ENCODE results near the gene TRABD.
"Not testable (repeated sequence)": the region's sequence is repeated elsewhere in the genome, so short reads cannot be mapped to it uniquely, and the experiment has no call there.

The TRABD gene

GRCh38 chr22:50201191-50202129 lies 15.7 kb downstream of the TRABD start:
- DNase-seq (ENCODE audit: low read depth in 2 of 3, low spot score in 2 of 3) = no peak

- DNase-seq (ENCODE audit: low read depth in 2 of 3, low spot score in 2 of 3) = no peak
Measured at GRCh38 chr22:50202130-50202666, 16.5 kb downstream of the TRABD start.

GRCh38 chr22:50203288-50203687 lies 17.6 kb downstream of the TRABD start:
- no peak for DNase-seq (ENCODE audit: low read depth in 2 of 3, low spot score in 2 of 3)

GRCh38 chr22:50204571-50204970 lies 18.9 kb downstream of the TRABD start:
- no peak for DNase-seq (ENCODE audit: low read depth in 2 of 3, low spot score in 2 of 3)

GRCh38 chr22:50204998-50205397 lies 19.3 kb downstream of the TRABD start:
- DNase-seq (ENCODE audit: low read depth in 2 of 3, low spot score in 2 of 3) = not testable (repeated sequence)

GRCh38 chr22:50205781-50206569 lies 20.3 kb downstream of the TRABD start:
- DNase-seq (ENCODE audit: low read depth in 2 of 3, low spot score in 2 of 3) = no peak

- no peak for DNase-seq (ENCODE audit: low read depth in 2 of 3, low spot score in 2 of 3)
Measured at GRCh38 chr22:50206599-50206998, 20.9 kb downstream of the TRABD start.

- no peak for DNase-seq (ENCODE audit: low read depth in 2 of 3, low spot score in 2 of 3)
Measured at GRCh38 chr22:50207383-50208140, 21.8 kb downstream of the TRABD start.

GRCh38 chr22:50208430-50208938 lies 22.8 kb downstream of the TRABD start:
- DNase-seq (ENCODE audit: low read depth in 2 of 3, low spot score in 2 of 3) = no peak

- DNase-seq (ENCODE audit: low read depth in 2 of 3, low spot score in 2 of 3) = no peak
Measured at GRCh38 chr22:50208939-50209892, 23.5 kb downstream of the TRABD start.

GRCh38 chr22:50209893-50210292 lies 24.2 kb downstream of the TRABD start:
- no peak for DNase-seq (ENCODE audit: low read depth in 2 of 3, low spot score in 2 of 3)

GRCh38 chr22:50210378-50211139 lies 24.8 kb downstream of the TRABD start:
- no peak for DNase-seq (ENCODE audit: low read depth in 2 of 3, low spot score in 2 of 3)

GRCh38 chr22:50211147-50211546 lies 25.4 kb downstream of the TRABD start:
- DNase-seq (ENCODE audit: low read depth in 2 of 3, low spot score in 2 of 3) = no peak

- DNase-seq (ENCODE audit: low read depth in 2 of 3, low spot score in 2 of 3) = no peak
Measured at GRCh38 chr22:50213263-50213662, 27.6 kb downstream of the TRABD start.

GRCh38 chr22:50215297-50216054 lies 29.8 kb downstream of the TRABD start:
- DNase-seq (ENCODE audit: low read depth in 2 of 3, low spot score in 2 of 3) = no peak

- no peak for DNase-seq (ENCODE audit: low read depth in 2 of 3, low spot score in 2 of 3)
Measured at GRCh38 chr22:50216055-50216683, 30.5 kb downstream of the TRABD start.

- no peak for DNase-seq (ENCODE audit: low read depth in 2 of 3, low spot score in 2 of 3)
Measured at GRCh38 chr22:50216684-50217520, 31.2 kb downstream of the TRABD start.
